Embryonic facial prominence (tissue), 1 donor: ENCODE data around the gene COG2.
"Not testable (repeated sequence)": the region's sequence is repeated elsewhere in the genome, so short reads cannot be mapped to it uniquely, and the experiment has no call there.

Source experiments
- DNase-seq: peaks from one replicate; pipeline ENCODE4 v3.0.0-alpha.2; 2016; ENCODE audit errors: extremely low spot score

COG2 gene

DNA sequence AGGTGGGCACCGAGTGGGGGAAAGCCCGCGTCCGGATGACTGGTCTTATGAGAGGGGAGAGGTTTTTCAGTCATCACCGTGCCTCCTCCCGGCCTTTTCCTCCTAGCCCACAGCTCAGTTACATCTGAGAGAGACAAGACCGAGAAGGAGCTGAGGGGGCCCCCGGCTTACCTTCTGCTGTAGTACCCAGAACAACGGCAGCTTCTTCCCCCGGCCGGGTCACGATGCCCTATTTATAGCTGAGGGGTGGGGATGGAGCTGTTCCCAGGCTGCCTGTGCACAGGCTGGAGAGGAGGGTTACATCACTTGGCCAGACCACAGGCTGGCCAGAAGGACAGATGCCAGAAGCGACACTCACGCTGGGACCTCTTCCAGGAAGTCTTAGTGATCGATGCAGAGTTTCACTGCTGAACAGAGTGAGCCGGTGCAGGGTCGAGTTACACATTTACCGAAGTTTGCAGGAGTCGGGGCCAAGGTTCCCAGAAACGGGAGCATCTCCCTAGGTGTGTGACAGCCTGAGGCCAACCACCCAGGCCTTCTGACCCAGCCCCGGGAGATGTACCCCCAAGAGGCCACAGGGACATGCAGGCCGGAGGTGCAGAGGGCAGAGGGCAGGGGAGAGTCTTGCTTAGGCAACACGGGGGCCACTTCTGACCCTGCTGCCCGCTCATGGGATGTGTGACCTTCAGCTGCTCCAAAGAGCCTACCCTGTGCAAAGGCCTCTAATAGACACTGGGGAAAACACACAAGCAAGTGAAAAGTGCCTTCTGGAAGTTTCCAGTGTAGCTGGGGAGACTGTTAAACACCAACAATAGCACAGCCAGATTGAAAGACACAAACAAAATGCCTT is 71.9 kb downstream of the COG2 start, which contains the start of gene AGT:
Gene AGT, minus strand, starts transcription at position 208 of the 850 bp plus-strand sequence. CDS start 3,299 bp downstream, outside the sequence.
- no peak for DNase-seq

DNA sequence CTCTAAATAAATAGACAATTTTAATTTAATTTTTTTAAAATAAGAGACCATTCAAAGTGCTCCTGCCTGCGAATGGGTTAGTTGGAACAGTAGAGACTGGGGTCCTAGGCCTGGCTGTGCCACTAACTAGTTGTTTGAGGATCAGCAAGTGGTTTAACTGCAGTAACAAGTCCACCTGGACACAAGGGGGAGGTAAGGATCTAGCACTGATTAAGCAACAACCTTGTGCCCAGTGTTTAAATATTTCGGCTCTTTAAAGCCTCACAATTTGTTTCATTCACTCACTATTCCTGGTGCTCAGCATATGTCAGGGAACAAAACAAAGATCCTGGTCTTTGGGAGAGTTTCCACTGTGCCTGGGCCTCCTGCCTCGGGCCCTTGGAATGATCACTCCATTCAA is 73.2 kb downstream of the COG2 start:
- no peak for DNase-seq

DNA sequence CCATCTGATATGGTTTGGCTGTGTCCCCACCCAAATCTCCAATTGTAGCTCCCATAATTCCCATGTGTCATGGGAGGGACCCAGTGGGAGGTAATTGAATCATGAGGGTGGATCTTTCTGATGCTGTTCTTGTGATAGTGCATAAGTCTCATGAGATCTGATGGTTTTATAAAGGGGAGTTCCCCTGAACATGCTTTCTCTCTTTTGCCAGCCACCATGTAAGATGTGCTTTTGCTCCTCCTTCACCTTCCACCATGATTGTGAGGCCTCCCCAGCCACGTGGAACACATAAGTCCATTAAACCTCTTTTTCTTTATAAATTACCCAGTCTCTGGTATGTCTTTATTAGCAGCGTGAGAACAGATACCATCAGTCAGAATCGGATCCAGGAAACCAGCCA is 74.2 kb downstream of the COG2 start:
- not testable (repeated sequence) for DNase-seq

DNA sequence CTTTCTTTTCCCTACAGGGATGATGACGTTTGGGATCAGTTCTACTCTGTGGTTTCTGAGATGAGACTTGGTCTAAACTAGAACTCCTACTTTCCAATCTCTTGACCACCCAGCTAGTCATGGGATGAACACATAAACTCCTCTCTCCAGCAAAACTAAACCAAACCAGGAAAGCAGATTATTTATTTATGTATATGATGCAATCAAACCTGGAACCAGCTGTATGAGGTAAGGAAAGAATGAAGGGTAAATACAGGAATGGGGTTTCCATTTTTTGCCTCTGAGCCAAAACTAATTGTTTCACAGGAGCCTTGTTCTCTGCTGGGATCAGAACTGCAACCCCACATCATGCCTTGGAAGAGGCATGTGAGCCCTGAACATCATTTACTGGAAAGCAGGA is 75.0 kb downstream of the COG2 start:
- no peak for DNase-seq

DNA sequence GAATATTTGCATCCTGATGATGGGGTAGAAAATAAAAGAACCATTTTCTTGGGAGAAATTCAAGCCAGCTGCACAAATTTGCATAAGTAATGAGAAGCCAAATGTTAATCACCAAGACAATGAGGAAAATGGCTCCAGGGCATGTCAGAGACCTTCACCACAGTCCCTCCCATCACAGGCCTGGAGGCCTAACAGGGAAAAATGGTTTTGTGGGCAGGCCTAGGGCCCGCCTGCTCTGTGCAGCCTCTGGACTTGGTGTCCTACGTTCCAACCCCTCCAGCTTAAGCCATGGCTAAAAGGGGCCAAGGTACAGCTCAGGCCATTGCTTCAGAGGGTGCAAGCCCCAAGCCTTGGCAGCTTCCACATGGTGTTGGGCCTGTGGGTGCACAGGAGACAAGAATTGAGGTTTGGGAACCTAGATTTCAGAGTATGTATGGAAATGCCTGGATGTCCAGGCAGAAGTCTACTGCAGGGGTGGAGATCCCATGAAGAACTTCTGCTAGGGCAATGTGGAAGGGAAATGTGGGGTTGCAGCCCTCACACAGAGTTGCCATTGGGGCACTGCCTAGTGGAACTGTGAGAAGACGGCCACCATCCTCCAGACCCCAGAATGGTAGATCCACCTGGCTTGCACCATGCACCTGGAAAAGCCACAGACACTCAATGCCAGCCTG is 79.7 kb downstream of the COG2 start:
- DNase-seq = not testable (repeated sequence)

DNA sequence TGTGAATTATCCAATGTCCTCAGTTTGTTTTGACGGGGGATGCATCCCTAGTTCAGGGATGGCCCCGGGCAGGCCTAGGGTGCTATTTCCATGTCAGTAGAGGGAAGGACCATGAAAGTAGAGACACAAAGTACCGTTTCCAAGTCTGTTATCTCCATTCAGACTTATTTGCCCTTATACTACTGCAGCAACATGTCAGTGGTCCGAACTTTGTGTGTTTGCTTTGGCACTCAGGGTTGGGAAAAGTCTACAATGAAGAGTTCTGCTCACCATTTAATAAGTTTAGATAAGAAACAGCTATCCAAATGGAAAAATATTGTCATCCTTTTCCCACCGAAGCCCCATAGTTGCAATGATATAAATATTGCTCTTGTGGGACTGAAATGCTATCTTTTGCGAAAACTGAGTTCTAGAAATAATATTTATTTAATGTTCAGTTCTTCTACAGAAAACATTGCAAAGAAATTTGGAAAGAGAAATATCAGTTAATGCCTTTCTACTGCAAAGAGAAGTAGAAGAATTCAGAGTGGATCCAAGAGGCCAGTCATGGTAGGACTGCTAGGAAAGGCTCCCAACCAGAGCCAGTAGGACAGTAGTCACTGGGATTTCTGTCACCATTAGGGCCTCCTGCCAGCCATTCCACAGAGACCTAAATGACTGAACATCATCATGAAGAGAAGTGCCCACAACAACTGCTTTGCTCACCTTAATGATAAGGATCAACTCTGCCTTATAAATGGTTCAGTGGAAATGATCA is 83.2 kb downstream of the COG2 start:
- no peak for DNase-seq

DNA sequence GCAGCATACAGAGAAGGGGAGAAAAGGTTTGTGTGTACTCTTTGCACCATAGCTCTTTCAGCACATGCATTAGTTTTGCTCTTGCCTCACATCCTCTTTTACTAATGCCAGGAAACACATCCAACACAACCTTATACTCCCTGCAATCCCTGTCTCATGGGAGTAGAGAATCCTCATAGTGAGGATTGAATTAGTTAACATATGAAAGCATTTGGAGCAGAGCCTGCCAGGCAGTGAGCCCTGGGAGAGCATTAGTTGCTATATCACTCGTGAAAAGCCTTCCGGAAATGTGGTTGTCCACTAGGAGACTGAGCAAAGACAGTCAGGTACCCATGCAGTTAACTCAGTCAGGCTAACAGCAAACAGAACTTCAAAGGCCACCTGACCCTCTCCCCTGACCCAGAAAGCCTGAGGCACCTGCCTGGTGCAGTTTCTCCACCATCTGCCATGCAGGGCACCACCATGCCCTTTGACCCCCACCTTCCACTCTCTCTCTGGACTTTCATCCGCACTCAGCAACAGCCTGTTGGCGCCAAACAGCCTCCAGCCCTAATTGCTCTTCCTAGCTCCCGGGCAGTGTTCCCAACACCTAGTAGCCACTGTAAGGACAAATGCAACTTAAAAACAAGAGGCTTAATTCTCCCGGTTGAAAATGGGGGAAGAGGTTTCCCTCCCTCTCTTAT is 86.6 kb downstream of the COG2 start:
- DNase-seq = no peak

DNA sequence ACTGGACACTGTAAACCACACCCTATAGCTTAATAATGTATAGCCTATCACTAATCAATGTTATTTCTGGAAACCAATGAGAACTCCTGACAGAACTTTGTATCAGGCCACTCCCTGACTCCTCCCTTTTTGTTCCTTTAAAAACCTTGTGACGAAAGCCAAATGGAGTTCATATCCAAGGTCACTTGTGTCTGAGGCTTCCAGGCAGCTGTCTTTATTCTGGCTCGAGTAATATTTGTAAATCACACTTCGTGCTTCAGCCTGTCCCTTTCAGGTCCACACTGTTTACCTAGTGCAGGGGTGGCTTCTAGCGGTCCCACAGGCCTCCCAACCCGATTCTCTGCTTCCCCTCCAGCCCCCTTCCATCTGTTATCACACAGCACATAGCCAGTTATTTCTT is 88.7 kb downstream of the COG2 start:
- DNase-seq = no peak

DNA sequence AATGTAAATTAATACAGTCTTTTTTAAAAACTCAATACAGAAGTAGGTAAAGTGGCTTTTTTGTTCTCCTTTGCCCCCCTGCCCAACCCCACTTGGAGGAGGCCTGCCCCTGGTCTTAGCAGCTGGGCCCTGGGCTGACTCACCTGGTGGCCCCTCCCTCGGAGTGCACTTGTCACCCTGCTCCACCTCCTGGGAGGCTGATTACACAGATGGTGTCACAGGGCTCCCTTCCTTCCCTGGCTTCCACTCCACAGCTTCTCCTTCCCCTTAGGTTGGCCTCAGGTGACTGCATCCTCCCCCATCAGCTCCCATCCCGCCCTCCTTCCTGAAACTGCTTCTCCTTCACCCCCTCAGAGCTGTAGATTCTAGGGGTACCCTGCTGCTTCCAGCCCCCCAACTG is 93.2 kb downstream of the COG2 start:
- DNase-seq = no peak

DNA sequence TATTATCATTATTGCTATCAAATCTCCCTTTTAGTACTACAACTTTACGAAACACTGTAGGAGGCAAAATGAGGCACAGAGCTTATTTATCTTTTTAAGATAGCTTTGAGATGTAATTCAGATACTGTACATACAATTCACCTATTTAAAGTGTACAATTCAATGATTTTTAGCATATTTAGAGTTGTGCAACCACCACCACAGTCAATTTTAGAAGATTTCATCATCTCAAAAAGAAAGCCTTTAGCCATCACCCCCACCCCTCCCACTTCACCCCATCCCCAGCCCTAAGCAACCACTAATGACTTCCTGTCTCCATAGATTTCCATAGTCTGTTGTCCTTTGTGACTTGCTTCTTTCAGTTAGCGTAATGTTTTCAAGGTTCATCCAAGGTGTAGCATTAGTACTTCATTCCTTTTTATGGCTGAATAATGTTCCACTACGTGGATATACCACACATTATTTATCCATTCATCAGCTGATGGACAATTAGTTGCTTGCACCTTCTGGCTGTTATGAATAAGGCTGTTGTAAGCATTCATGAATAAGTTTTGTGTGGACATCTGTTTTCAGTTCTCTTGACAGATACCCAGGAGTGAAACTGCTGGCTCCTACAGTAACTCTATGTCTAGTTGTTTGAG is 95.5 kb downstream of the COG2 start:
- no peak for DNase-seq

DNA sequence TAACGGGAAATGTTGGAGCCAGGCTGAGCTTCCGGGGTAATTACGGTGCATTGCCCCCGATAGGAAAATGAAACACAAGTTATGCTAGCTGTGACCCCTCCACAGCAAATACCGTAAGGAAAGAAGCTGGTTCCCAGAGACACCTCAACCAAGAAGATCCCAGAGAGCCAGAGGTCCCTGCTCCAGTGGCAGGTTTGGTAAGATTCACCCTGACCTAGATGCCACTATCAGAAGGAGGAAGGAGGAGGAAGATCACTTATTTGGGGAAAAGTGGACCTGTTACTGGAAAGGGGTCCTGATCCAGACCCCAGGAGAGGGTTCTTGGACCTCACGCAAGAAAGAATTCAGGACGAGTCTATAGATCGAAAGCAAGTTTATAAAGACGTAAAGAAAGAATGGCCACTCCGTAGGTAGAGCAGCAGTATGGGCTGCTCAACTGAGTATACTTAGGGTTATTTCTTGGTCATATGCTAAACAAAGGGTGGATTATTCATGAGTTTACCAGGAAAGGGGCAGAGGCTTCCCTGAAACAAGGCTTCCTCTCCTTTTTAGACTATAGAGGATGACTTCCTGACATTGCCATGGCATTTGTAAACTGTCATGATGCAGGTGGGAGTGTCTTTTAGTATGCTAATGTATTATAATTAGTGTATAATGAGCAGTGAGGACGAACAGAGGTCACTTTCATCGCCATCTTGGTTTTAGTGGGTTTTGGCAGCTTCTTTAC is 97.4 kb downstream of the COG2 start:
- no peak for DNase-seq
